ENCODE results near the gene LINS1.
"Not testable (repeated sequence)": the region's sequence is repeated elsewhere in the genome, so short reads cannot be mapped to it uniquely, and the experiment has no call there.

LINS1 gene

GRCh38 chr15:100602823-100603393 is 924 bp upstream of the LINS1 start:
- DNase-seq (ENCODE audit: low read depth, low spot score), result no peak
- H3K27ac ChIP-seq, result peak overlapping the region; percentile 63

GRCh38 chr15:100601617-100602063 is 344 bp downstream of the LINS1 start:
- no peak for DNase-seq (ENCODE audit: low read depth, low spot score)
- peak overlapping the region; percentile 50 for H3K27ac ChIP-seq

DNA sequence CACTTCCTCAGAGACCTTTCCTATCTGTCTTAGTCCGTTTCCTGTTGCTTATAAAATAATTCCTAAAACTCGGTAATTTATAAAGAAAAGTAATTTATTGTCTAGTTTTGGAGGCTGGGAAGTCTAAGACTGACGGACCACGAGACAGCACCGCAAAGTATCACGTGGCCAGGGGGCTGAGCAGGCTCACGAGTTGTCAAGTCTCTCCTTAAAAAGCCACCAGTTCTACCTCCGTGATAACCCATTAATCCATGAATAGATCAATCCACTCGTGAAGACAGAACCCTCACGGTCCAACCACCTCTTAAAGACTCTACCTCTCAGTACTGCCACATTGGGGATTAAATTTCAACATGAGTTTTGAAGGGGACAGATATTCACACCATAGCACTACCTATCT is 821 bp downstream of the LINS1 start:
- peak overlapping the region; percentile 50 for H3K27ac ChIP-seq
- DNase-seq (ENCODE audit: low read depth, low spot score), result no peak

- DNase-seq (ENCODE audit: low read depth, low spot score), result no peak
- H3K27ac ChIP-seq, result no peak overlapping the region
These were observed 3.3 kb downstream of the LINS1 start for GRCh38 chr15:100598655-100599054.

GRCh38 chr15:100597862-100598261 is 4.1 kb downstream of the LINS1 start:
- peak overlapping the region; percentile 63 for H3K27ac ChIP-seq
- no peak for DNase-seq (ENCODE audit: low read depth, low spot score)

GRCh38 chr15:100596792-100597191 is 5.2 kb downstream of the LINS1 start:
- DNase-seq (ENCODE audit: low read depth, low spot score), result peak; percentile 49
- H3K27ac ChIP-seq, result peak overlapping the region; percentile 63

GRCh38 chr15:100595964-100596363 is 6.0 kb downstream of the LINS1 start:
- no peak for DNase-seq (ENCODE audit: low read depth, low spot score)
- H3K27ac ChIP-seq, result peak overlapping the region; percentile 63

GRCh38 chr15:100593431-100593830 is 8.6 kb downstream of the LINS1 start:
- no peak for DNase-seq (ENCODE audit: low read depth, low spot score)
- no peak overlapping the region for H3K27ac ChIP-seq

DNA sequence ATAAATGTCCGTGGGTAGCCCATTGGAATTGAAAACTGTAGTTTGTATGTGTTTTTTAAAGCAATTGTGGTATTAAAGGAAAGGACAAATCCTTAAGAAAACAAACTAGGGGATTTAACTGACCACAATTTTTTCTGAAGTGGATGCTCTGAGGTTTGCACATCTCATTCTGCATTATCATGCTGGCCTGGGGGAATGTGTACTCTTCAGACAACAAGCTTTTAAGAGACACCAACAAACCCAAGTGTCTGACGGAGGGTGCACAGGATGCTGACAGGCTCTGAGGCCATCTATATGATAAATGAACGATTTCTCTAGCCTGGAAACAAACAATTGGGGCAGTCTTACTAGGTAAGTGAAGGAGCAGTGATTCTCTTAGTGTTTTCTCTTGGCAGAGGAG is 9.1 kb downstream of the LINS1 start:
- no peak overlapping the region for H3K27ac ChIP-seq

DNA sequence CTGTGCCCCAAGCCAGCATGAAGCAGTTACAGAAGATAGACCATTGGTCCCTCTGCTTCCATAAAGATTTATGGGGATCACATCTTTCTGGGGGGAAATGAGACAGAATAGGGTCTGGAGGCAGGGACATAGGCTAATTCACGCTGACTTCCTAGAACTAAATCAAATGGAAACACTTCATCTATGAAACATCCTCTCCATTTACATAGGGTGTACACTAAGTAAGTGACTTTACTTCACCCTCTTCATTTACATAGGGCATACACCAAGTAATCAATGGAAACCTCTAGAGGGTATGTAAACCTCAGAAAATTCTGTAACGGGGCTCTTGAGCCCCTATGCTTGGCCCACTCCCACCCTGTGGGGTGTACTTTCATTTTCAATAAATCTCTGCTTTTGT is 10.1 kb downstream of the LINS1 start:
- H3K27ac ChIP-seq, result no peak overlapping the region
- no peak for DNase-seq (ENCODE audit: low read depth, low spot score)

More for the DNA sequence above, 9.1 kb downstream of the LINS1 start:
- DNase-seq (ENCODE audit: low read depth, low spot score), result no peak

- not testable (repeated sequence) for DNase-seq (ENCODE audit: low read depth, low spot score)
These were observed 10.8 kb downstream of the LINS1 start for GRCh38 chr15:100591163-100591562.

GRCh38 chr15:100588638-100589242 is 13.2 kb downstream of the LINS1 start:
- H3K27ac ChIP-seq, result no peak overlapping the region
- DNase-seq (ENCODE audit: low read depth, low spot score), result no peak

More at GRCh38 chr15:100591163-100591562, 10.8 kb downstream of the LINS1 start:
- H3K27ac ChIP-seq, result not testable (repeated sequence)

- no peak for DNase-seq (ENCODE audit: low read depth, low spot score)
- H3K27ac ChIP-seq, result no peak overlapping the region
These were observed 21.6 kb downstream of the LINS1 start for GRCh38 chr15:100580414-100580813.

GRCh38 chr15:100573526-100573925 is 28.5 kb downstream of the LINS1 start:
- no peak for DNase-seq (ENCODE audit: low read depth, low spot score)
- H3K27ac ChIP-seq, result no peak overlapping the region

- H3K27ac ChIP-seq, result no peak overlapping the region
- no peak for DNase-seq (ENCODE audit: low read depth, low spot score)
These were observed 29.5 kb downstream of the LINS1 start for GRCh38 chr15:100572362-100572983.

DNA sequence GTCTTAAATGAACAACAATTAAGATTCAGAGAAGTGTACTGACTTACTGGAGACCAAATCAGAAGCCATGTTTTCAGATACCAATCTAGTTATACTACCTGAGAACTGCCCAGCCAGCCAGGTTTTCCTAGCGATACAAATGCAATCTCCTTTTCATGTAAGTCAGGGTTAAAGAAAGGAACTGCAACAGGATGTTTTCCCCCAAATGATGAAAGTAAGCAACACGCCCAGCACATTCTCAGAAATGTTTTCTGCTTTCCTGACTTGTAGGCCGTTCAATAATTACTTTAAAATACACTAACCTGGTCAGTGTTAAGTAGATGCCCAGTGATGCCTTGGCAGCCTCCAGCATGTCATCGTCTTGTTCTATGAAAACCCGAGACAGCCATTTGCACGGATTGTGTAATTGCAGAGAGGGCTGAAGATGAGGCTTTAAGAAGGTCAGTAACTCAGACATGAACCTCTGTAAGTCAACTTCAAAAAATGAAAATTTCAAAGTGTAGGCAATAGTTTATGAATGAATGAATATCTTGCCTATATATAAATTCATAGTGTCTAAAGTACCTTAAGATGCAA is 30.3 kb downstream of the LINS1 start:
- H3K27ac ChIP-seq, result no peak overlapping the region
- DNase-seq (ENCODE audit: low read depth, low spot score), result no peak

- DNase-seq (ENCODE audit: low read depth, low spot score), result no peak
- H3K27ac ChIP-seq, result no peak overlapping the region
These were observed 31.2 kb downstream of the LINS1 start for GRCh38 chr15:100570735-100571313.

DNA sequence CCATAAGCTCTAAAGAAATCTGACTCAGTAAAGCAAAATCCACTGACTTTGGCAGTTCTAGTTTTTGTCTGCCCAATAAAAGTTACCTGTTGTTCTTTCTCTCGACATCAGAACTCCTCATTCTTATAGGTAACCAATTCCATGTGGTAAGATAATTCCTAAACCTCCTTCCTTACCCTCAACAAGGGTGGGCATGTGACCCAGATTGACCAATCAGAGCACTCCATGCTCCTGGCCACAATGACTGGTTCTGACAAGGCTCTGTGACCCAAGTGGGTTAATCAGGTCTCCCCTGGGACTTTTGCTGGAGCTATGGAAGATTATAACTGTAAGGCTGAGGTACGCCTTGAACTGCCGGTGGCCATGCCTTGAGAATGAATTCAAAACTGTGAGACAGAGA is 31.7 kb downstream of the LINS1 start:
- DNase-seq (ENCODE audit: low read depth, low spot score), result no peak
- no peak overlapping the region for H3K27ac ChIP-seq

GRCh38 chr15:100569391-100569790 is 32.6 kb downstream of the LINS1 start:
- DNase-seq (ENCODE audit: low read depth, low spot score), result no peak
- H3K27ac ChIP-seq, result no peak overlapping the region

DNA sequence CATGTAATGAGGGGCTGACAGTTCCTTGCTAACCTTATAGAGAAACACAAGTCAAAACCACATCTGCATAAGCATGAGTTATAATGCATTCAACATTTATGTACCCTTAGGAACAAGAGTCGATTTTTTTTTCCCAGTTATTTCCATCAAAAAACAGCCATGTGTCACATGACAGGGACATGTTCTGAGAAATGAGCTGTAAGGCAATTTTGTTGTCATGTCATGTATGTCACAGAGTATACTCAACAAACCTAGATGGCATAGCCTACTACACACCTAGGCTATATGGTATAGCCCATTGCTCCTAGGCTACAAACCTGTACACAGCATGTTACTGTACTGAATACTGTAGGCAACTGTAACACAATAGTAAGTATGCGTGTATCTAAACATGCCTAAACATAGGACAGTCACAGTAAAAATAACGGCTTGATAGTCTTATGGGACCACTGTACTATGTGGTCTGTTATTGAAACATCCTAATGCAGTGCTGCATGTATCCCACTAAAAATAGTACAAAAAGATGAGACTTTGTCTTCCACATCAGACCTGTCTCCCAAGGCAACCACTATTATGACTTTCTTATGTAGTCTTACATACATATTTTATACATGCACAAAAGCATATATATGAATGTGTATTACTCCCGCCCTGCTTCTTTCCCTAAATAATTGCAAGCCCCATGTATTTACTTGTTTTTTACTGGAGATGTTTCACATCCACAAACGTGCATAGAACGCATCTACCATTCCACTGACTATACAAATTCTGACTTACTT is 34.9 kb downstream of the LINS1 start:
- no peak overlapping the region for H3K27ac ChIP-seq
- no peak for DNase-seq (ENCODE audit: low read depth, low spot score)
